Panc1 (cell line): ENCODE results near the gene NSRP1. TPM values are rescaled to one million over a fixed set of nuclear protein-coding genes. Genes with fewer than 3 reads are reported as not detected.

Experiments
- ATAC-seq: fragments of 200-7000 bp; cut with Tn5 transposase; 2 replicates; pipeline ENCODE4 v1.9.1; 2020; ENCODE audit warnings: mild to moderate bottlenecking, moderate library complexity
- BruUV-seq: library from RNA; stranded (reverse); fragments of 400-500 nt; replicated peaks from 2 replicates; lab custom pipeline; 2021; lab: Mats Ljungman, UMichigan
- CTCF ChIA-PET: fragments of 300-600 bp; sonication (Branson Sonifier 250); formaldehyde crosslinking; loops from one replicate; lab custom pipeline; 2022; ENCODE audit warnings: antibody characterized with exemption; lab: Charles Lee
- POLR2A ChIA-PET: fragments of 300-600 bp; sonication (Branson Sonifier 250); formaldehyde crosslinking; loops from one replicate; lab custom pipeline; 2022; ENCODE audit warnings: antibody characterized with exemption; lab: Charles Lee
- DNase-seq: peaks from one replicate; pipeline ENCODE4 v3.0.0-alpha.2; 2010; ENCODE audit warnings: low read depth, low spot score
- H3K27ac ChIP-seq: 2 replicates; pipeline ENCODE4 v1.5.1; 2011; ENCODE audit warnings: mild to moderate bottlenecking, low read length, inconsistent platforms
- H3K27me3 ChIP-seq: fragments of 200-500 bp; sonication (Bioruptor generic); 2 replicates; pipeline ENCODE4 v1.6.0; 2014; ENCODE audit warnings: low read length, inconsistent platforms; ENCODE audit not compliant: control insufficient read depth, insufficient read depth
- H3K36me3 ChIP-seq: fragments of 200-500 bp; sonication (Bioruptor generic); 2 replicates; pipeline ENCODE4 v1.5.1; 2014; ENCODE audit warnings: inconsistent platforms, mild to moderate bottlenecking, low read length, moderate library complexity; ENCODE audit not compliant: control insufficient read depth, insufficient read depth
- H3K4me1 ChIP-seq: 2 replicates; pipeline ENCODE4 v1.5.1; 2011; ENCODE audit warnings: inconsistent platforms, mild to moderate bottlenecking, low read length, moderate library complexity; ENCODE audit not compliant: control insufficient read depth, insufficient read depth
- H3K4me3 ChIP-seq, 2 experiments: 2 replicates each; pipeline ENCODE4 v1.5.1; 2011 to 2012; ENCODE audit warnings: low read depth in 2 of 2, low read length in 2 of 2, mild to moderate bottlenecking in 2 of 2, inconsistent platforms in 1 of 2, moderate library complexity in 1 of 2
- H3K9me3 ChIP-seq: fragments of 200-500 bp; sonication (Bioruptor generic); 2 replicates; pipeline ENCODE4 v1.5.1; 2014; ENCODE audit warnings: low read depth, mild to moderate bottlenecking, inconsistent platforms, low read length, moderate library complexity; ENCODE audit not compliant: control insufficient read depth, insufficient read depth
- CTCF ChIP-seq: fragments of 450-650 bp; IDR thresholded peaks from 2 replicates; pipeline ENCODE4 v1.5.1; 2017; ENCODE audit warnings: mild to moderate bottlenecking
- POLR2AphosphoS5 ChIP-seq: IDR thresholded peaks from 2 replicates; pipeline ENCODE4 v1.6.1; 2012; ENCODE audit warnings: mild to moderate bottlenecking, low read depth, low read length, moderate library complexity
- REST ChIP-seq, 2 experiments: IDR thresholded peaks; 2 replicates each; pipeline ENCODE4 v1.6.1; 2011 to 2012; ENCODE audit warnings: low read depth in 2 of 2, control low read depth in 1 of 2, low read length in 1 of 2, mild to moderate bottlenecking in 1 of 2, moderate library complexity in 1 of 2; ENCODE audit not compliant: insufficient read depth in 1 of 2
- SIN3A ChIP-seq: IDR thresholded peaks from 2 replicates; pipeline ENCODE4 v1.6.1; 2012; ENCODE audit warnings: low read depth, mild to moderate bottlenecking, low read length, moderate library complexity, borderline replicate concordance; ENCODE audit not compliant: insufficient read depth
- TCF7L2 ChIP-seq: IDR thresholded peaks from 2 replicates; pipeline ENCODE4 v1.6.1; 2011; ENCODE audit warnings: mild to moderate bottlenecking, low read depth, low read length, inconsistent platforms
- in situ Hi-C: cut with HindIII; loops from 2 replicates; pipeline ENCODE4 v1.10.0; 2016; ENCODE audit warnings: low sequenced_read_pairs, low pct_unique_long_range_greater_than_20kb
- intact Hi-C: fragments of 100-400 bp; cut with micrococcal nuclease; formaldehyde crosslinking; loops from one replicate; pipeline ENCODE4 v1.10.0; 2022; ENCODE audit not compliant: unreplicated experiment
- total RNA-seq: library from RNA; stranded (reverse); gene quantifications from one replicate; pipeline ENCODE4 v1.2.1, GENCODE V29; 2021; ENCODE audit not compliant: unreplicated experiment

Gene NSRP1
- total RNA-seq, 1 experiment from 2014 or later, result 30.5 TPM

- Histone ChIP-seq H3K4me3 (no peak overlapping the region), H3K4me1 (no peaks in the 10 kb centered on the region), H3K27me3 (no peaks in the 10 kb centered on the region), H3K36me3 (peaks cover 37% of the 10 kb centered on the region), H3K9me3 (no peaks in the 10 kb centered on the region), H3K27ac (no peak overlapping the region)
- TF ChIP-seq SIN3A, result no peak
- TF ChIP-seq CTCF, result no peak
- no peak for TF ChIP-seq TCF7L2
- TF ChIP-seq POLR2AphosphoS5, result no peak
- no peak for TF ChIP-seq REST (IDR thresholded peaks at IDR 0.05; ENCODE audit: insufficient read depth in 1 of 2, low read depth in 2 of 2, low read length in 1 of 2)
- no TSS peak for BruUV-seq
- intact Hi-C loops, result no loop called here
- ATAC-seq (no peak), DNase-seq (no peak)
- ChIA-PET POLR2A (no interaction called here), CTCF (no interaction called here)
- in situ Hi-C loops, result no loop called here
Observed at GRCh38 chr17:30186761-30187160, 70.1 kb downstream of the NSRP1 start.

GRCh38 chr17:30187573-30187972 lies 71.0 kb downstream of the NSRP1 start:
- no peak overlapping the region for H3K4me3 ChIP-seq
- POLR2A ChIA-PET, result no interaction called here
- TF ChIP-seq CTCF (no peak), REST (IDR thresholded peaks at IDR 0.05; ENCODE audit: insufficient read depth in 1 of 2, low read depth in 2 of 2, low read length in 1 of 2) (no peak), SIN3A (no peak), POLR2AphosphoS5 (no peak), TCF7L2 (no peak)
- no peaks in the 10 kb centered on the region for H3K27me3 ChIP-seq
- no peak for DNase-seq
- intact Hi-C loops, result no loop called here
- H3K9me3 ChIP-seq, result no peaks in the 10 kb centered on the region
- H3K36me3 ChIP-seq, result peaks cover 34% of the 10 kb centered on the region
- CTCF ChIA-PET, result no interaction called here
- BruUV-seq, result no TSS peak
- no peak overlapping the region for H3K27ac ChIP-seq
- ATAC-seq, result no peak
- in situ Hi-C loops, result no loop called here
- no peaks in the 10 kb centered on the region for H3K4me1 ChIP-seq
